Measurements from ENCODE around the gene SEMA3A.

SEMA3A gene

DNA sequence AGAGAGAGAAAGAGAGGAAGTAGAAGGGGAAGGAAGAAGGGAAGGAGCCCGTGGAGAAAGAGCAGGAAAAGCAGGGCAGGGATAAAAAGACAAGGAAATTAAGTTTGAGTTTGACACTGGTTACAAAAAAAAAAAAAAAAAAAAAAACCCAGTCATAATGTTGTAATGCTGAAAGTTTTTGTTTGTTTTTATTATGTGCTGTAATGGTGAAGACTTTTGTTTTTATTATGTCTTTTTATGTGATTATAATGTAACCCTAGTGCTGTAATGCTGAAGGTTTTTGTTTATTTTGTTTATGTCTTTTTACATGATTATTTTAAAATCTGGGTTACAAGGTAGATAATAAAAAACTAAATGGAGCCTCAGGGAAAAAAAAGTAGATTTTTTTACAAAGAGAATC, 184.8 kb downstream of the SEMA3A start:
- no peak for DNase-seq (ENCODE audit: low read depth)

- DNase-seq (ENCODE audit: low read depth), result no peak
These were observed 185.5 kb downstream of the SEMA3A start for GRCh38 chr7:84009051-84009450.

DNA sequence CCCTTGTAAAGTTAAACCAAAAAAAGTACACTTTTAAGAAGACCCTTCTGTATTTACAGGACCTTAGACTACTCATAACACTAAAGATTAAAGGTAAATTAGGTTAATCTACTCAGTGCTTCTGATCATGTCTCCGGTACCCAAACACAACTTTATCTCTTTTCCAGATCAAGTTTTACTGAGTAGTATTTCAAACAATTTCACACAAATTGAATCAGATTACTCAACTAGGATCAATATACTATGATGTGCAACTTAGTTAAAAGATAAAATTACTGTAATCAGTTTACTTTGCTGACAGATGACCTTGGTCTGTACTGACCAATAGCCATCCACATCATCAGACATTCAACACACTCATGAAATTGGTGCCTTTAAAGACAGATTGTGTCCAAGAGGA, 191.4 kb downstream of the SEMA3A start:
- no peak for DNase-seq (ENCODE audit: low read depth)

GRCh38 chr7:84002348-84002747, 192.2 kb downstream of the SEMA3A start:
- no peak for DNase-seq (ENCODE audit: low read depth)

GRCh38 chr7:83996879-83997278, 197.7 kb downstream of the SEMA3A start:
- DNase-seq (ENCODE audit: low read depth), result no peak

DNA sequence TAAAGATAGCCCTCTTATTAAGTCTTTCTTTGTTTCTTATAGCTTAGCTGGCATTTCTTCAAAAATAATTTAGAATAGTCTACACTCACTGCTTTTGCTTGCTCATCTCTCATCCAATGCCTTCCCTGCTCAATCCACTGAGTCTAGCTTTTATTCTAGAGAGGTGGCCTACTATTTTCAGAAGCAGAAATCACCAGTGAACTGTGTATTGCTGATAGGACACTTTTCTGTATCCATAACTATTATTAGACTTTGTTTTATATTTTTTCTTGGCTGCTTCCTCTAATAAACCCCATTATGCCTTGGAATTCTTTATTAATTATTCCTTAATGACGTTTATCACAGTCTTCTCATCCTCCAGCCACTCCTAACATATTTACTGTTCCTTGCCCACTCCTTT, 206.8 kb downstream of the SEMA3A start:
- no peak for DNase-seq (ENCODE audit: low read depth)

DNA sequence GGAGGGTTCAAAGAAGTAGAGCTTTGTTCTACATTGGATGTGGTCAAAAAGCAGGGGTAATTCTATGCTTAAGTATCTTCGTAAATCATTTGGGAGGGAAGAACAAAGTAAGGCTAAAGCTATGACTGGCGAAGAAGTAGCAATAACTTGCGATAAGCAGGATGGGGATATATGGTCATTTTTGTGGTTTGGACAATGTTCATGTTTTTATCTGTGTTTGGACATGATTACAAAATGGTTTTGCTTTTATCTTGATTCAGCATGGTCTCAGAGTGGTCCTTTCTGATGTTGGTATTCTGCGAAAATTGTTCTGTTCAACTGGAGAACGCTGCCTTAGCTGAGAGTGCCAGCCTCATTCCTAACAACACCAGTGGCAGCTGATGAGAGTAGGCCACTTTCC, 208.8 kb downstream of the SEMA3A start:
- no peak for DNase-seq (ENCODE audit: low read depth)

- no peak for DNase-seq (ENCODE audit: low read depth)
These were observed 210.0 kb downstream of the SEMA3A start for GRCh38 chr7:83984591-83984990.

DNA sequence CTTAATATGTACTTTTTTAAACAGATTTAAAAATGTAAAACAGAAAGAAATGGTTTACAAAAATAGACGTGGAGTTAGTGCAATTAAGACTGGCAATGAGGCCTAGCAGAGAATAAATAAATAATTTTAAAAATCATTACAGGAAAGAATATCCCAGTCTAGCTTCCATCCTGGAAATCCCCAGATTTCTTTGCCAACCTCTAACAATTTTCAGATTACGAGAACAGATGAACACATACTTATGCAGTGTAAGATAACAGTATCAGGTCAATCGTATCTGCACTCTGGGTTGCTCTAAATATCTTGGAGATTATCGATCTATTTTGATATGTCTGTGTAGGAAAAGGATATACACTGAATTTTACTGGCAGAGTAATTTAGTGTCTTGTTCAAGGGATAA, 210.5 kb downstream of the SEMA3A start:
- DNase-seq (ENCODE audit: low read depth), result no peak

- DNase-seq (ENCODE audit: low read depth), result no peak
These were observed 211.0 kb downstream of the SEMA3A start for GRCh38 chr7:83983606-83984005.

GRCh38 chr7:83976302-83976701, 218.3 kb downstream of the SEMA3A start:
- no peak for DNase-seq (ENCODE audit: low read depth)

DNA sequence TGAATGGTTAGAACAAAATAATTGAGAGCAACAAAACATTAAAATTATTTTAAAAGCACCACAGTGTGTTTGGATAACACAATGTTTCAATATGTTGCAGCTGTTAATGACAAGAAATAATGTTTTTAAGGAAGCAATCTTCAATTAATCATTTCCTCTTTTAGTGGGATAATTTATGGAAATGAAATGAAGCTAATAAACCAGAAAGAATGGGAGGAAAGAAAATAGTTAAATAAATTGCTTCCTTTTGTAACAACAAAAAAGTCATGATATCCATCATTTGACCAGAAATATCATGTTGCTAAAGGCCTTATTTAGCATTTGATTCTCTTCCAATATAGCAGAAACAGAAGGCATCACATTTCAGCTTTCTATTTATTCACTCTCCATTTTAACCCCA, 224.5 kb downstream of the SEMA3A start:
- DNase-seq (ENCODE audit: low read depth), result no peak

DNA sequence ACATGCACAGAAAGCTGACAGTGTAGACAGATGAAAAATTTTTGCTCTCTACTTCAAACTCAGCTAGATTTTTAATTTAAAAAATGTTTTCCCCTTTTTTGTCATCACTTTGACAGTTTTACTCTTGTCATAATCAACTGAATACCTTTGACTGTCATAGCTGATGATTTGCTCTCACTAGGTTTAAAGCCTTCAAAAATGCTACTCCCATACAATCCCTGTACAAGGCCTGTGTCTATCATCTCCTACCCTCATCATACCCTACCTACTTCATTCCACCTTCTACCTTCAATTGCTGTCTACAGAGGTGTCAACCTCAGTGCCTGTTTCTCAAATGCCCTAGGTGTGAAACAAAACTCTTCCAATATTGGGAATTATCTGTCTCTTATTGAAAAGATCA, 230.3 kb downstream of the SEMA3A start:
- no peak for DNase-seq (ENCODE audit: low read depth)

DNA sequence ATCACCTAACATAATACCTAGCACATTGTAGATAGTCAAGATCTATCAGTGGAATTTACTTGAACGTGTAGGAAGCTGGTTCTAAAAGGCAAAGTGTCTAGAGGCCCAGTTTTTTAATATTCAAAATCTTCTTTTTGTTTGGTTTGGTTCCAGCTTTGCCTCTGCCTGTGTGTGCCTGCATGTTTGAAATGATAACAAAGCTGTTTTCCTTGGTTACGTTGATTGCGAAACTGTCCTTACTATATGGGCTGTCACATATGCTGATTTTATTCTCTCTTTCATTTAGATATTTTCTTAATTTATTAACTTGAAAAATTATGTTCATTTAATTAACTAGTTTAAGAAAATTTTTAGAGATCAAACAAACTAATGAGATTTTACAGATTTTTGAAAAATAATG, 237.3 kb downstream of the SEMA3A start:
- DNase-seq (ENCODE audit: low read depth), result no peak

- DNase-seq (ENCODE audit: low read depth), result no peak
These were observed 238.5 kb downstream of the SEMA3A start for GRCh38 chr7:83956104-83956503.

- DNase-seq (ENCODE audit: low read depth), result no peak
These were observed 242.4 kb downstream of the SEMA3A start for GRCh38 chr7:83952236-83952635.

GRCh38 chr7:83947260-83947659, 247.3 kb downstream of the SEMA3A start:
- no peak for DNase-seq (ENCODE audit: low read depth)

DNA sequence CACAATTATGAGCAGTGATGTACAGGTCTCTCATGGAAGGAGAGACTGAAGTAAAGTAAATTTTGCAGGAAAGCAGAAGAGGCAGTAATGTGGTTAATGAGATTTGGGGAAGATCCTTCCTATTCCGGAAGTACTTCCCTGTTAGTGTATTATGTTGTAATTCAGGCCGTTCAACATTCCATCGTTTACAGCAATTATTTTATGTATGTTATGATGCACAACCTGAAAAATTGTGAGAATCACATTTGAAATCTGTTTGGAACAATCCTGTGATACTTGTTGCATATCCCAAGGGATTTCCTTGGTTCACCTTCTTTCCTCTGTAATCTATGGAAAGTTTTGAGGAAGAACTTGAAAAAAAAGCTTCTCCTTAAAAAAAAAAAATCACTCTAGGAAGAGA, 247.8 kb downstream of the SEMA3A start:
- no peak for DNase-seq (ENCODE audit: low read depth)

- DNase-seq (ENCODE audit: low read depth), result no peak
These were observed 253.3 kb downstream of the SEMA3A start for GRCh38 chr7:83941300-83941699.

DNA sequence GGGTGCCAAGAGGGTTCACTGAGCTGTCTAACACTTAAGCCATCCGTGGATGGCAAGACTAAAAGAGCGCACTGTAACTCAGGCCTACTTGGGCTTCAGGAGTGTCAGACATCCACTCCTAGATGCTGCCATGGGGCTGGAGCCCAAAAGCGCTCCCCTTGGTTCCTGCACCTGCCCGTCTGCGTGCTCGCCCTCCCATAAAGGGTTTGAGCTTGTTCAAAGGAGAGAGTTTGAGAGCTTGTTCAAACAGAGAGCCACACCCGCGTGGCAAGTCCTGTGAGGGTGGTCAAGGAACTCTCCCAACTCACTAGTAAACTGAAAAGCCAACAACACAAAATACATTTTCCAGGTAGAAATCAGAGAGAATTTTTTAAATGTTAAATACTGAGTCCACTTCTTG, 256.7 kb downstream of the SEMA3A start:
- DNase-seq (ENCODE audit: low read depth), result no peak

GRCh38 chr7:83936056-83936708, 258.4 kb downstream of the SEMA3A start:
- DNase-seq (ENCODE audit: low read depth), result peak; percentile 10

DNA sequence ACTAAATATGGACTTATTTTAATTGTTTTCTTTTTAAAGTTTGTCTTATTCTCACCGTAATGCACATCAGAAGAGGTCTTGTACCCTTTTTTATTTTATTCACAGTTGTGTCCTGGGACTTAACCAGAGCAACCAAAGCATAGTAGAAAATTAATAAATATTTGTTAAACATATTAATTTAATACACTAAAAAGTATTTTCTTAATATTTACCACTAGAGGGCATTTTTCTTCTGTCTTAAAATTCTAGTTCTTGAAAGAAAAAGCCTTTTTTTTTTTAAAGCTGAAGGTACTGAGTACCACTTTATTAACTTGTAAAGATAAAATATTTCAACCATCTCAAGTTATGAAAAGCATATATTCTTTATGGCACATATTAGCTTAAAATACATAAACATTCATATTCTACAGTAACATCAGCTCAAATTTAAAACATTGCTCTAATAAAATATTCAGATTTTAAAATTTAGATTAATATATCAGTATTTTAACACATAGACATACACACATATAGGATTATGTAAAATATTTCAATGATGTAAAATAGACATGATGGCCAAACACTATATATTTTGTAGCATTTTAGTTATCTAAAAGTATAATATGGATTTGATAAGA, 260.4 kb downstream of the SEMA3A start:
- DNase-seq (ENCODE audit: low read depth), result no peak

GRCh38 chr7:83931968-83932367, 262.6 kb downstream of the SEMA3A start:
- DNase-seq (ENCODE audit: low read depth), result no peak

GRCh38 chr7:83930262-83930661, 264.3 kb downstream of the SEMA3A start:
- DNase-seq (ENCODE audit: low read depth), result no peak
